Stimulated activated CD4-positive, alpha-beta T cell treated with anti-CD3 and anti-CD28 coated beads, Interleukin-12 subunit alpha, Interleukin-12 subunit beta, amount 100 ng/mL, for 4 hours (primary cell): ENCODE results near the gene RNF114.
"Not testable (repeated sequence)": the region's sequence is repeated elsewhere in the genome, so short reads cannot be mapped to it uniquely, and the experiment has no call there.

ENCODE experiments used
- DNase-seq: peaks from one replicate; pipeline ENCODE4 v3.0.0-alpha.2; 2020

The RNF114 gene

DNA sequence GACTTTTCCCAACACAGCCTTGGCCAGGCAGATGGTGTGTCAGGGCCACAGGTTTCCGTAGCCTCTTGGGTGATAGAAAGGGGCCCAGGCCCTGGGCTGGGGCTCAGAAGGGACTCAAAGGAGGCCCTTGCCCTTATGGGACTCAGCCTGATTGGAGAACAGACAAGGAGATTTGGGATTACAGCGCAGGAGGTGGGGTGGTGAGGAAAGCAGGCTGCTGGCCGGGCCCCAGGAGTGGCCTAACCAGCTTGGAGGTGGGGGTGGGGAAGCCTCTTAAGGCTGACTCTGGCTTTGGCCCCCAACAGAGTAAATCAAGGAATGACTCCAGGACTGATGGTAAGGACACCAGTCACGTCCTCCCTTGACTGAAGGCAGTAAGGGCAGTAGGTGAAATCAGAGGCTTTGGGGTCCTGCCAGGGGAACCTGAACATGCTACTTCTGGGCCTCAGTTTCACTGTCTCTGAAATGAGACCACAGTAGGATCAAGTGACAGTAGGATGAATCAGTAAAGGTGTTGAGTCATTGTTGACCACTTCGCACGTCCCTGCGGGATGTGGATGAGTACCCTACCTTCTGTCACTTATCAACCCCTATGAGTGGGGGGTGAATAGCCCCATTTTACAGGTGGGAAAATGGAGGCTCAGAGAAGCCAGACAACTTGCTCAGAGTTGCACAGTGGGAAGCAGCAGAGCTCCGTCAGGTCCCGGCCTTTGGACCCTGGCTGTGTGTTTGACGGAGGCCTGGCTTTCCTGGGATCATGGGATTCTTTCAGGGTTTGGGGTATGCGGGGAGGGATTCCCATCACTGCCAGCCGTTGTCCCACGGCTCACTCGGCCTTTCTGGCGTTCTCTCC lies 51.0 kb downstream of the RNF114 start:
- DNase-seq, result no peak

- no peak for DNase-seq
These were observed 51.9 kb downstream of the RNF114 start for GRCh38 chr20:49987868-49988690.

DNA sequence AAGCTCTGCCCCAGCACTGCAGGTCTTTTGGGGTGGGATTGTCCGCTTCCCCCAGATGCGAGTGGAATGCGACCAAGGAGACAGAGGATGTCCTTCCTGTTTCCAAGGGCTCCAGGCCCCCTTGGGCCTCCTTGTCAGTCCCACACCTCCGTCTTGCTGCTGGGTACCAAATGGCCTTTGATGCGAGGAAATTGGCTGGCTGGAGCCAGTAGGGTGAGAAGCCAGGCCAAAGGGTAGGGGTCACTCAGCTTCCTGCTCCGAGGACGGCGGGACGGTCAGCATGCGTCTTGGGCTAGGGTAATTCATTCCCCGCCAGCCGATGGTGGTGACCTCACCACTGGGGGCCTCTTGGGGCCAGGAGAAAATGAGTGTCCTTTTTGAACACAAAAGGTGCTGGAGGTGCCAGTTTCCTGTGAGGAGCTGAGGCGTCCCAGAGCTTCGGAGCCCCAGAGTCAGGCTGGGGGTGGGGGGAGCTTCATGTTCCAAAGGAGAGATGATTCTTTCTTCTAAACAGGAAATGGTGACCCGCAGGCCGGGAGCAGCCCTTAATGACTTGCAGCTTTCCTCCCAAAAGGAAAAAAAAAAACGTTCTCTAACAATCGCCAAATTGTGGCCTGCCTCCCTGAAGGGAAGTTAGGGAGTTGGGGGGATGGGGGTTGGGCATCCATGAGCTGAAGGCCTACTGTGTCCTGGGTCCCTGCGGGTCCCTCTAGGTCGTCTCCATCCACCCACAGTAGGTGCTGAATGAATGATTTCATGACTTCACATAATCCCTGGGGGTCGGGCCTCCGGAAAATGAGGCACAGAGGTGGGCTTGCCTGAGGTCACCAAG lies 53.3 kb downstream of the RNF114 start:
- DNase-seq, result no peak

DNA sequence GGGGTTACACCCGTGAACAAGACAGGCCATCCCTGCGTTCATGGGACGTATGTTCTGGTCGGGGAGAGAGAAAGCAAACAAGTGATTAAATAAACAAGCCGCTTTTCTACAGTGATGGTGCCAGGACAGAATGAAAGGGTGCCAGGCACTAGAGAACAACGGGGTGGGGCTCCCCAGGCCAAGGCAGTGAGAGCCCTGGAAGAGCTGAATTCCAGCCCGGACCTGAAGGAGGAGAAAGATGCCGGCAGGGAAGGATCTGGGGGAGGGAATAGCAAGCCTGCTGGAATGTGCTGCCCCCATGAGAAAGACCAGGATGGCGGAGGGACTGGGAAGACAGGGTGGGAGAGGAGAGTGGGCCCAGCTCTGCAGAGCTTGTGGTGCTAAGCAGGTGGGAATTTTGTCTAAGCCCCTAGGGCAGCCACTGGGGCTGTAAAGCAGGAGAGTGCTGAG lies 54.1 kb downstream of the RNF114 start:
- DNase-seq, result no peak

DNA sequence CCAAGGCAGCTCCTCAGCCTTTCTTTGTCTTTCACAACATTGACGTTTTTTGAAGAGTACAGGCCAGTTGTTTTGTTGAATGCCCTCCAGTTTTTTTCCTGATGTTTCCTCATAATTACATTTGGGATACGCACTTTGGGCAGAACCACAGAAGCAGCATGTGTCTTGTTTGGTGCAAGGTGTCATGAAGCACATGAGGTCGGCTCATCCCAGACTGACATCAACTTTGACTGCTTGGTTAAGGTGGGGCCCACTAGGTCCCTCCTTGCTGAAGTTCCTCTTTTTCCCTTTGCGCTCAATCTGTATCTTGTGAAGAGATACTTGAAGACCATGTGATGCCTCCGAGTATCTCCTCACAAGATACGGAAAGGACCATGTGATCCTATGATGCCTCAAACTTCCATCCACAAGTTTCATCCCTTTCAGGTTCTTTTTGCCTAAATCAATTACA lies 57.1 kb downstream of the RNF114 start:
- DNase-seq, result no peak

- DNase-seq, result no peak
These were observed 59.4 kb downstream of the RNF114 start for GRCh38 chr20:49995586-49995985.

GRCh38 chr20:49998478-49999188 lies 62.4 kb downstream of the RNF114 start:
- DNase-seq, result not testable (repeated sequence)

DNA sequence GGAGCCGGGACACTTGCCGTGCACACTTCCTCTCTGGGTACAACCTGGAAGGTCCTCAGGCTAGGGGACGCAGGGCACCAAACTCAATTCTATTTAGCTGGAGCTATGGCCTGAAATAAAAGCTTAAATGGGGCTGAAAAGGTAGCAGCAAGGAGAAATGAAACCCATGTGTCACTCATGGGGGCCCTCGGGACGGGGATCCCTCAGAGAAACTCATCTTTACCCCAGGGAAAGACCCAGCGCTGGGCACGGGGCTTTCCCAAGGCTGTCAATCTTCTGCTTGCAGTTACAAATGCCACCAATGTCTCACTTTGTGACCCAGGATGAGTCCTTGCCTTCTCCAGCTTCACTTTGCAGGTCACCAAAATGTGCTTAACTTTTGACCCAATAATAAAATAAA lies 63.1 kb downstream of the RNF114 start:
- no peak for DNase-seq

DNA sequence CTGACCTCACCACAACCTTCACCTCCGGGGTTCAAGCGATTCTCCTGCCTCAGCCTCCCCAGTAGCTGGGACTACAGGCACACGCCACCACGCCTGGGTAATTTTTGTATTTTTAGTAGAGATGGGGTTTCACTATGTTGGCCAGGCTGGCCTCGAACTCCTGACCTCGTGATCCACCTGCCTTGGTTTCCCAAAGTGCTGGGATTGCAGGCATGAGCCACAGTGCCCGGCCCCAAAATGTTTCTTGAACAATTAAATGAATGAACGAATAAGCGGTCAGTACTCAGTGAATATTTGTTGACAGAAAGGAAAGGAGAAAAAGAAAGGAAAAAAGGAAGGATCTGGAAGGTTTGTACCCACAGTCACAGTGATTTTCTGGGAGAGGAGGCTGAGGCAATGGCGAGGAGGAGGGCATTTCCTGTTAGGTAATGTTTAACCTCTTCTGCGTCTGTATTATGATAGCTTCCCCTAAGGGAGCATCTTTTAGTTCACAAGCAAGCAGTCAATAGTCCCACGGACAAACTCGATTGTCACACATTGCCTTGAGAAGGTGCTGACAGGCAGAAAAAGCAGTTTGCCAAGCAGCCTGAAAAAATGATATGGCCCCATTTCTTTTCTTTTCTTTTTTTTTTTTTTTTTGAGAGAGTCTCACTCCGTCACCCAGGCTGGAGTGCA lies 64.5 kb downstream of the RNF114 start:
- not testable (repeated sequence) for DNase-seq

DNA sequence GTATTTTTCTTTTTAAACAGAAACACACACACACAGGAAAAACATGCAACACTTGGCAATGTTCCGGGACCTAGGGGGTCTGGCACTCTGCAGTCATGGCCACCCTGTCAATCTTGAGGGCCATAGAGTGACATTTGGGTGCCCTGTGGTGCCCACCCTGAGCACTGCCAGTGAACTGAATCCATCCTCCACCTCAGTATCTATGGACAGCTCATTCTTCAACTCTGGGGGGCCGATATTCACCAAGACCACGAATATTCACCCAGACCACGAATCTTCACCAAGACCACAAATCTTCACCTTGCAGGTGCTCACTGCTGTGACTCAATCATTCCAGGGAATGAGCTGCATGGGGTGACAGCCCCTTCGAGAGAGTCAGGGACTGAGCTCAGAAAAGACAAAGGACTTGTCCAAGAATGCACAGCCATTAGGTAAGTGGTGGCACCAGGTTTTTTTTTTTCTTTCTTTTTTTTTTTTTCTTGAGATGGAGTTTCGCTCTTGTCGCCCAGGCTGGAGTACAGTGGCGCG lies 65.7 kb downstream of the RNF114 start:
- no peak for DNase-seq

DNA sequence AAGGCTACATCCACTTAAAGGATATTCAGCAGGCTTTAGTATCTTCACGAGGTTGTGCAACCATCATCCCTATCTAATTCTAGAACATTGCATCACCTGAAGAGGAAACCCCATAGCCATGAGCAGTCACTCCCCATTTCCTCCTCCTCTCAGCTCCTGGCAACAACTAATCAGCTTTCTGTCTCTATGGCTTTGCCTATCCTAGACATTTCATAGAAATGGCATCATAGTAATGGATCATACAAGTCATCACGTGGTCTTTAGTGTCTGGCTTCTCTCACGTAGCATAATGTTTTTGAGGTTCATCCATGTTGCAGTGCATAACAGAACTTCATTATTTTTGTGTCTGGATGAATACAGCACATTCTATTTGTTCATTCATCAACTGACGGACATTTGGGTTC lies 67.1 kb downstream of the RNF114 start:
- no peak for DNase-seq
